WTC11 (cell line): ENCODE measurements around the gene RENBP.

Experiments
- CTCF ChIP-seq: fragments of 200-600 bp; IDR thresholded peaks from 2 replicates; pipeline ENCODE4 v1.8.0; 2022; ENCODE audit warnings: antibody characterized with exemption
- ERG ChIP-seq: fragments of 250-450 bp; sonication (Bioruptor Pico); IDR thresholded peaks from 2 replicates; pipeline ENCODE4 v1.8.0; 2021; ENCODE audit warnings: mild to moderate bottlenecking
- ESRRA ChIP-seq: sonication (generic); formaldehyde crosslinking; IDR thresholded peaks from 2 replicates; pipeline ENCODE4 v1.8.1; 2022; ENCODE audit warnings: mild to moderate bottlenecking, missing genetic modification reagents, borderline replicate concordance
- FOXP1 ChIP-seq: sonication (generic); formaldehyde crosslinking; IDR thresholded peaks from 2 replicates; pipeline ENCODE4 v1.8.0; 2022; ENCODE audit warnings: missing genetic modification reagents, mild to moderate bottlenecking, moderate library complexity, borderline replicate concordance
- NR3C1 ChIP-seq: sonication (generic); formaldehyde crosslinking; conservative IDR thresholded peaks from 2 replicates; pipeline ENCODE4 v1.8.1; 2023; ENCODE audit warnings: low read depth, mild to moderate bottlenecking, missing genetic modification reagents
- USF2 ChIP-seq: sonication (generic); formaldehyde crosslinking; IDR thresholded peaks from 2 replicates; pipeline ENCODE4 v1.8.1; 2023; ENCODE audit warnings: mild to moderate bottlenecking, missing genetic modification reagents, moderate library complexity
- ZBTB21 ChIP-seq: sonication (generic); formaldehyde crosslinking; IDR thresholded peaks from 2 replicates; pipeline ENCODE4 v1.8.1; 2023; ENCODE audit warnings: mild to moderate bottlenecking, missing genetic modification reagents, borderline replicate concordance

GRCh38 chrX:153919281-153919680, 25.2 kb downstream of the RENBP start:
- no peak for TF ChIP-seq ERG (CRISPR knock-in tag)
- TF ChIP-seq ESRRA (CRISPR knock-in tag), result no peak
- TF ChIP-seq CTCF, result no peak
- no peak for TF ChIP-seq FOXP1
- no peak for TF ChIP-seq NR3C1 (CRISPR knock-in tag)
- no peak for TF ChIP-seq ZBTB21
- no peak for TF ChIP-seq USF2 (CRISPR knock-in tag)
